HG03460 (cell line): ENCODE data around the gene PTRH2.

Experiments used
- ATAC-seq: cut with Tn5 transposase; IDR thresholded peaks from one replicate; pipeline ENCODE4 v1.9.1; 2021; ENCODE audit not compliant: unreplicated experiment

Gene PTRH2

DNA sequence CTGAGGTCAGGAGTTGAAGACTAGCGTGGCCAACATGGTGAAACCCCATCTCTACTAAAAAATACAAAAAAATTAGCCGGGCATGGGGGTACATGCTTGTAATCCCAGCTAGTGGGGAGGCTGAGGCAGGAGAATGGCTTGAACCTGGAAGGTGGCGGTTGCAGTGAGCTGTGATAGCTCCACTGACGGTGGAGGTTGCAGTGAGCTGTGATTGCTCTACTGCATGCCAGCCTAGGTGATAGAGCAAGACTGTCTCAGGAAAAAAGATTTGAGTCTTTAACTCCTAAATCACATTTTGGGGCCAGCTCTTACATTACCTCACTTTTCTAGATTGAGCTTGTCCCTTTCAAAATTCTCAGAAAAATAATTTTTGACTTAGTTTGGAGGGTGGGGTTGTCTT lies 15.4 kb upstream of the PTRH2 start:
- no peak for ATAC-seq

DNA sequence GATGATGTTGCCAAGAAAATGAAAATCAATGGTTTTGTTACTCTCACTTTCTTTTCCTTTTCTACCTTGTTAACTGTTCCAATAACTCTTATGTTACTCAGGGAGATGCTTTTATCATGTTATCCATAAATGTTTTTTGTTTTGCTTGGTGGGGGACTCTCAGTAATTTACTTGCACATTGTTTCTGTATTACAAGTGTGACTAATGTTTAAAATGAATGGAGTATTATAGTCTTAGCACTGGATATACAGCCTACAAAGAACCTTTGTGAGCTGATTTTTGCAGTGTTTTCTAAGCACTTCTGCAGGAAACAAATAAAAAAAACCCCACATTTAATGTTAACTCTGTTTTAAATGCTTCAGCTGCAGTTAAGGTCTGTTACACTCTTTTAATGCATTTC lies 12.3 kb upstream of the PTRH2 start:
- no peak for ATAC-seq

DNA sequence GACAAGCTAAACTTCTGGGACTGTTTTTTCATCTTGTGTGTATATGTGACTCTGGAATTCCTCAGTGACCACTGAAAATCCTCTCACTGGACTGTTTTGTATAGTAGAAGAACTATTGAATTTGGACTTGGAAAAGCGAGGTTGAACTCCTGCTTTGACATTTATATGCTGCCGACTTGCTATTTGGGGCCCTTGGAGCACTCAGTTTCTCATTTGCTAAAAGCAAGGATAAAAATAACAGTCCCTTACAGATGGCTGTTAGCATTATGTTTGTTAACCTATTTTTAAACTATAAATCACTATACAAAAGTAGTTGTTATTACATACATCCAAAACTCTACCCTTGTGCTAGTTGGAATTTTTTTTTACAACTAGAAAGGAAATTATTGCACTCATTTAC lies 9.2 kb upstream of the PTRH2 start:
- no peak for ATAC-seq

DNA sequence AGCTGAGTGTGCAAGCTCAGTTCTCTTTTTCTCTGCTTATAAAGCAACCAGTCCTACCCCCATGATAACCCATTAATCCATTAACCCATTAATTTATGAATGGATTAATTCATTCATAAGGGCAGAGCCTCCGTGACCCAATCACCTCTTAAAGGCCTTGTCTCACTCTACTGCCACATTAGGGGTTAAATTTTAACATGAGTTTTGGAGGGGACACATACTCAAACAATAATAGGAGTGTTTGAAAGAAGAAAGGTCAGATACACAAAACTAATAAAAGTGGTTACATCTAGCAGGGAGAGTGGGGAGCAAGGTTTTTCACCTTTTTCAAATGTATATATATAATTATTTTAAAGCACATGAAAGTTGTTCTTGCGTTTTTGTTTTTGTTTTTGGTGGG lies 7.0 kb upstream of the PTRH2 start:
- no peak for ATAC-seq

DNA sequence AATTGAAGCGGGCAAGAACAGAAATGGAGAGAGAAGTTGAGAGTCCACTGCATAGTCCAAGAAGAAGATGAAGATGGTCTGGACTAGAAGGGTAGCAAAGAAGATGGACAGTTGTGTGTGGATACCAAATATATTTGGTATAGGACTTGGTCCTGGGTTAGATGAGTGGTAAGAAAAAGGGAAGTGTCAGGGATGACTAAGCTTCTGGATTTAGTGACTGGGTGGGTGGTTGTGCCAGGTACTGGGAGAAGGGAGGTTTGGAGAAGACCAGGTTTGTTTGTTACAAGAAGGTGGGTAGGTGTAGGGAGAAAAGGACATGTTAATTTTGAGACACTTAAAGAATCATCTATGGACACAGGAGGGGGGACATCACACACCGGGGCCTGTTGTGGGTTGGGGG lies 5.6 kb upstream of the PTRH2 start:
- ATAC-seq = no peak

DNA sequence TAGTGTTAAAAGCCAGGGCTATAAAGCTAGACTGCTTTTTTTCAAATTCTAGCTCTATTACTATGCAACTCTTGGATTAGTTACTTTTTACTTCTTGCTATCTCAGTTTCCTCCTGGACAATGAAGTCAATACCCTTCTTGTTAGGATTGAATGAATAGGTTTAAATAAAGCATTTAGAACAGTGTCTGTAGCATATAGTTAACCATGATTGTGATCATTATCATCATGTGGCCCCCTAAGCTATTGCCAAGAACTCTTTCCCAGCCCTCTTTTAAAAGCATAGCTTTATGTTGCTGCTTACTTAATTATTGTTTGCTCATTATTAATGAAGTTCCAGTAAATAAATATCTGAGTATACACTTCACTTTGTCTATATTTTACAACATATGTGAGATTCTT lies 4.7 kb upstream of the PTRH2 start:
- ATAC-seq = no peak

DNA sequence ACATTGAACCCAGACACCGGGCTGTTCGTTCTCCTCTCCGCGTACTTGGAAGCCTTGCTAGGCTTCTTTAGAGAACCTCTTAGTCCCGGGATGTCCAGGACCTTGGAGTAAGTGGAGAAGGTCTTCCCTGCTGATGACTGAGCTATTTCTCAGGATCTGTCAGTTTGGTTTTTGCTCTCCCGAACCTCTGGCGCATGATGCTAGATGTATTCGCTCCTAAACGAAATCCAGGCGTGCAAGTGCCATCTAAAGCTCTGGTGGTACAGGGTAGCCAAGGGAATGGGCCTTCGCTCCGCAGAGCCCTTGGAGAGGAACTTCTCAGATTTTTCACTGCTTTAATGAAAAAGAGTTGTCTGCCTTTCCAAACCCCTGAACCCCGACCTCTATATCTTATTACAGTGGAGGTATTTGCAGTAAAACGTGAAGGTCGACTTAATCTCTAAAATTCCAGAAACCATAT lies 771 bp upstream of the PTRH2 start:
- ATAC-seq = no peak

DNA sequence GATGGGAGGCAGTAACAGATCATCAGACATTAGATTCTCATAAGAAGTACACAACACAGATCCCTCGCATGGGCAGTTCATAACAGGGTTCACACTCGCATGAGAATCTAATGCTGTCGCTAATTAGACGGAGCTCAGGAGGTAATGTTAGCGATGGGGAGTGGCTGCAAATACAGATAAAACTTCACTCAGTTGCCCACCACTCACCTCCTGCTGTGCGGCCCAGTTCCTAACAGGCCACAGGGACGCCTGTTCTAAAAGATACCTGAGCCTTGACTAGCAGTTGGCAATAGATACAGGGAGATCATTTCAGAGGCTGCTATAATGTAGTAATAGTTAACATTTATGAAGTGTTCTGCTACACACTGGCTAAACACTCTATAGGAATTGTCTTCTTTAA lies 4.9 kb downstream of the PTRH2 start:
- ATAC-seq = no peak

DNA sequence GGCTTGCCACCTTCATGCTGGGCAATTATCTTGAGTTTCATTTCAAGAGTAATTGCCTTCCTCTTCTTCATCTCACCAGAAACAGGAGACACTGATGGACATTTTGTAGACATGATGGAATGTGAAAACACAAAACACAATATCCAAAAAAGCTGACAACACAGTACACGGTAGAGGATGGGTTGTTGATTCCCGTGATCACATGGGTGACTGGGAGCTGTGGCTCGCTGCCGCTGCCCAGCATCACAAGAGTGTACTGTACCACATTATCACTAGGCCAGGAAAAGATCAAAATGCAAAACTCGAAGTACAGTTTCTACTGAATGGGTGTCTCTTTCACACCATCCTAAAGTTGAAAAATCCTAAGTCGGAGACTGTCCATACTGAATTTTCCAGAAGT lies 7.4 kb downstream of the PTRH2 start:
- ATAC-seq = no peak

DNA sequence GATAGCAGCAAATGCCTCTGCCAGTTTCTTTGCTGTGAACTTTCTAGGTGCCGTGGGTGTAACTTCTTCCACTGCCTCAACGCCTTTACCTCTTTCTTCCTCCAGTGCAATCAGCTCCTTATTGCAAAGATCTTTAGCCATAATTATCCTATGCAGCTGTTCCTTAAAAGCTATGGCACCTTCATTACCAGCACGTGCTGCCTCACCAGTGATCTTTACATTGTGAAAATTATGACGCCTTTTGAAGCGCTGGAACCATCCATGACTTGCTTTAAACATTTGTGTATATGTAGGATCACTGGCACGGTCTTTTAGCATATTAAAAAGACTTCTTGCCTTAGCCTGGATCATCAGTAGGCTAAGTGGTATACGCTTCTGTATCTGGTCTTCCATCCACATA lies 8.0 kb downstream of the PTRH2 start:
- ATAC-seq = no peak

DNA sequence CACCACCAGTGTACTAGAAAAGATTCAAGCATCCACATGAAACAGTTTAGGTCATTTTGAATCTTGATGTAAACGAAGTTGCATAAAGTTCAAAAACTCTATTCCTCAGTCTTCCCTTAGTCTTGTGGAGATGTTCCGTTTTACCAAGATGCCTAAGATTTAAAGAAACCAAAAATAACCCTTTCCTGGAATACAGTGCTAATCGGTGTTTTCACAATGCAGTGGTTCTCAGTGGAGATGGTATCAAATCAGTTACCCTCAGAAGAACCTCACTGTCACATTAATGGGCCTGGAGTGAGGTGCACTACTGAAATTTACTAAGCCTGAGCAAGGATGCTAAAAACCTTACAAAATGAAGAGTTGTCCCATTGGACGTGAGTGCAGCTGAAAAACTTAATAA lies 9.1 kb downstream of the PTRH2 start:
- no peak for ATAC-seq

DNA sequence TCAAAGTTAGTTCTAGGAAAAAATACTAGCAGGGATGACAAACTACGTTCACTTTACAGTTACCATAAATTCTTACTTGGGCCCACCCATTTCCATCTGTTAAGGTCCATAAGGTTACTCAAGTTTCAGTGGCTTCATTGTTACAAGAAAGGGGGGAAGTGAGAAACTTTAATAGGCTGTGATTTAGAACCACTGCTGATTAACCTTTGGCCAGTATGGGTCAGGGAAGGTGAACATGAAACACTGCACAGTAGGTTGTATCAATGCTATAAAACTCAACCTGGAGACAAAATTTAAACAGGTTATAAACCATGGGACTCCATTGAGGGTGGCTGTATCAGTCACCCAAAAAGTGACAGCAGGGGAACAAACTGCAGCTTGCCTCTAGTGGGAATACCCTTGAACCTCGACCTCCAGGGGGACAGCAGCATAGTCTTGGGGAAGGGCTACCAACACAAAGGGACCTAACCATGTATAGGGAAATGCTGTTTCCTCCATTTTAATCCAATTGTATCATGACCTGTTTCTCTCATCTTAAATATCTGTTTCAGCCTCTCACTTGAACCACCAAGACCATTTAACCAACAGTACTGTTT lies 10.4 kb downstream of the PTRH2 start:
- no peak for ATAC-seq

DNA sequence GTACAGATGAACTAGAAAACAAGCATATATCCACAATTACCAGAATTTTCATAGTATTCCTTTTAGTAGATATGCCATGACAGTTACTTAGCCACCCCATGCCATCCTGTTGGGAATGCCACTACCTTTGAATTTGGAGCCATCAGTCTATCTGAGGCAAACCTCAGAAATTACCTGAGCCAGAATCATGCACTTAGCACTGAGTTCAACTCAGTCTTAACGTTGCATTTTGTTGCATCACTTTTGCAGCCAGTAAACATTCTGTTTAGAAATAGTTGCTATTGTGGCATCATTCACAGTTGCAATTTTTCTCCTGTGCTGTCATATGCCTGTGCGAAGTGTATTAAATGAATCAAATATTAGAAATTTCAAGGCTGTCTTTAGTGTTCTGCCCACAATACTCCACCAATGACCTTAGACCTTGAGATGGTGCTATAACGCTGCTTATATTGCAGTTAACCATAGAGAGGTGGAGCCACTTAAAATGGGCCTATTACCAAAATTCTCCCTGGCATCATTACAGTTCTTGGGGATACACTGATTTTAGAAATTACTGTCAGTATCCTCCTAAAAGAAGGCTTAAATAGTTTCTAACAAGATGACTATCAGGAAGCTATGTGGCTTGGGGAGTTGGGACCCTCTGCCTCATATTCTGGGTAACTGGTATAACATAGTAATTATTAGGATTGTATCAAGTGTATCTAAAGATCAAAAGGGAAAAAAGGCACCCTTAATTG lies 11.1 kb downstream of the PTRH2 start:
- no peak for ATAC-seq

DNA sequence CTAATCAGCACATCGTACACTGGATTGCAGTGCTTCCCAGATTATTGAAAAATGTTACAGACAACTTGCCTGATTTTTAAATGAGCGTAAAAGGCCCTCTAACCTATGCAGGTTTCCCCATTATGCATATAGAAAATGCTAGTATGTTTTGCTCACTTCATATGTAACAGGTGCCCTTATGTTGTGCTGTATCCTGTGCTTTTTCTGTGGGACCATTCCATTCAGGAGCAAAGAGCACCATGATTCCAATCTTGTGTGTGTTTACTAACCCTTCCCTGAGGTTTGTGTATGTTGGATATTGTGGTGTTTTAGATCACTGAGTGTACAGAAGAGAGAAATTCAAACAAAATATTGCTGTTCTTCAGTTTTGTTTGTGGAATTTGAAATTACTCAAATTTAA lies 12.9 kb downstream of the PTRH2 start:
- no peak for ATAC-seq

DNA sequence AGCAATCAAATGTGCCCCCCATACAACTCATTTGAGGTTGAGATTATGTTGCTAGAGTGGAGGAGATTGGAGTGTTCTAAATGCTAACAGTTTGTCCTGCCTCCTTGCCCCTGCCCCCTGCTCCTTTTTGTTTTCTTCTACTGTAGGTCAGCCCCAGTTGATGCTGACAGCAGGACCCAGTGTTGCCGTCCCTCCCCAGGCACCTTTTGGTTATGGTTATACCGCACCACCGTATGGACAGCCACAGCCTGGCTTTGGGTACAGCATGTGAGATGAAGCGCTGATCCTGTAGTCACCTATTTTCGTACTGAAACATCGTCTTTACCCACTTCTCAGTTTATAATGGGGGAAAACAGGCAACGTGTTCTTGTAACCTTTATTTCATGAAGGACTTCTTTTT lies 13.6 kb downstream of the PTRH2 start:
- ATAC-seq = no peak

DNA sequence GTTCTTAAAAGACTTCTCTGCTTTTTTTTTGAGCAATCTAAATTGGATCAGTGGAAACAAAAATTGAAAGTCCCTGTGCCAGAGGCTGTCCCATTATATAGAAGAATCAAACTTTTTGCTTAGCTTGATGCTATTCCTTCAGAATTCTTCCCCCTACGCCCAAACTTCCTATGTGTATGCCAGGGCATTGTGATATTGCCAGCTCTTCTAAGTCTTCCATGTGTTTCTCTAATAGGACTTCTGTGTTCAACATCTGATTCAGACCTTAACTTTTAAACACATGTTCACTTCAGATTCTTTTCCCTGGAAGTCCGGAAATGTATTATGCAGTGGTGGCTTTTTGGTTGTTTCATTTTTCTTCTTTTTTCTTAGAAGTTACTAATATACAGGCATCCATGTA lies 18.7 kb downstream of the PTRH2 start:
- ATAC-seq = no peak

DNA sequence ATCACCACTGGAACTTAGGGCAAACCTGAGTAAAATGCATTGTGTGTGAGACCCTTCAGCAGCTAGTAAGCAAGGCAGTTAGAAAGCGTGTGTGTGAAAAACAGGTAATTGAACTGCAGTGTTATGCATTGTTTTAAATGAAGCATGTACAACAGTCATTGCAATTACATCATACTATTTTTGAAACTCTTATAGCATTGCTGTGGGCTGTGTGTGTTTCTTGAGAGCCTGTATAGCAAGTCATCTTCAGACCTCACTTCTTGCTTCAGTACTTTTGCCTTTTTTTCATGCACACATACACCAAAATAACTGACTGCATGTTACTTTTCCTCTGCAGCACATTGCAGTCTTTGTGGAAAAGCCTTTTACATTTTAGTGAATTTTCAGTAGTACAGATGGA lies 19.2 kb downstream of the PTRH2 start:
- no peak for ATAC-seq

DNA sequence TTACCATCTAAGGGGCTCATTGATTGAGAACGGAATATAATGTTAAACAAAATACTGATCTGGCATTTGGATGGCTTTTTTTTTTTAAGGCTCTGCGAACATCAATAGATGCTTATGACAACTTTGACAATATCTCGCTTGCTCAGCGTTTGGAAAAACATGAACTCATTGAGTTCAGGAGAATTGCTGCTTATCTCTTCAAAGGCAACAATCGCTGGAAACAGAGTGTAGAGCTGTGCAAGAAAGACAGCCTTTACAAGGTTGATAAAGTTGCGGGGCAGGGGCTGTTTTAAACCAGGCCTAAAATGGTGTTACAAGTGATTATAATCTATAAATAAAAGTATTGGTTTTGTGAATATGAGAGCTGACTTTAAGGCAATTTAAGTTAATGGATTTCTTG lies 22.3 kb downstream of the PTRH2 start:
- ATAC-seq = no peak

DNA sequence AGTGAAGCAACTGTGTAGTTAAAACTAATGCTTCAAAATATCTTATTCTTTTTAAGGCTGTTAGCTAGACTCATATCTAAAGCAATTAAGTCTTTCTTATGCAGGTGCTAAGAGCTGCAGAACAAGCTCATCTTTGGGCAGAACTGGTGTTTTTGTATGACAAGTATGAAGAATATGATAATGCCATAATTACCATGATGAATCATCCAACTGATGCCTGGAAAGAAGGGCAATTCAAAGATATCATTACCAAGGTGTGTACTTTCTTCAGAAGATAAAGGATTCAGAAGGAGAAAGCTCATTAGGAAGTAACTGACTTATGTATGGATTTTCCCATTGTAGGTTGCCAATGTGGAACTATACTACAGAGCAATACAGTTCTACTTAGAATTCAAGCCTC lies 23.9 kb downstream of the PTRH2 start:
- ATAC-seq = no peak

DNA sequence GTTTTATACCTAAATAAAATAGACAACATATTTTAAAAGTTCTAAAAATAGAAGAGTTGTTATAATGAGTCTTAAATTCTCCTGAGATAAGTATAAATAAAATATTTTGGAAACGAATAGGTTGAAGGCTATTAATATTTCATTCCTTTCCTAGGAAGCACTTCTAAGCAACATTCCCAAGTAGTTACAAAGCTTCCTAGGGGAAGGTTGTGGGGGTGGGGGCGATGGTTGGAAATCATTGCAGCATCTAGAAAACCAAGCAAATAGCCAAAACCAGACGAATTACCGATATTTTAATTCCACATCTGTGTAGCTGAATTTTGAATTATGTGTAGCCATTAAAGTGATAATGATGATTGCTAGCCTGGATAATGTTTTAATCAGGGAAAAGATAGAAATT lies 26.9 kb downstream of the PTRH2 start:
- no peak for ATAC-seq

DNA sequence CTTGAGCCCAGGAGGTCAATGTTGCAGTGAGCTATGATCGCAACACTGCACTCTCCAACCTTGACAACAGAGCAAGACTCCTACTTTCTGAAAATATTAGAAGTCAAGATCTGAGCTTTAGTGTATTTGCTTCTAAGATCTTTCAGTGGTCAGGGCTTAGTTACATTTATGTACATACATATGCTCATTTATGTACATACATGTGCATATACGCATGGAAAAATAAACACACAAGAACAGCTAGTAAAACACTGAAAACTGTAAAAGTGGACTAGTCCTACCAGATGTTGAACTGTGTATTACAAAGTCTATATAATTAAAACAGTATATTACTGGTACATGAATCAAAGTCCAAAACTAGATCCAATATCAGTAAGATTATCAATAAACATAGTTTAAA lies 28.3 kb downstream of the PTRH2 start:
- no peak for ATAC-seq

DNA sequence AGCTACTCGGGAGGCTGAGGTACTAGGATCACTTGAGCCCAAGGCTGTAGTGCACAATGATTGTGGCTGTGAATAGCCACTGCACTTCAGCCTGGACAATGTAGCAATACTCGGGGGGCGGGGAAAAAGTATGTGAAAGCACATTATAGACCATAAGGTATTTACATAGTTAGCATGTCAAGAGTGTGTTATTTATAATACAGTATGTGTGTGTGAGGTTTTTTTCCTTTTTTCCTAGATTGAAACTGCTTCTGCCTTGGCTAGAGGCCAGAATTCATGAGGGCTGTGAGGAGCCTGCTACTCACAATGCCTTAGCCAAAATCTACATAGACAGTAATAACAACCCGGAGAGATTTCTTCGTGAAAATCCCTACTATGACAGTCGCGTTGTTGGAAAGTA lies 30.5 kb downstream of the PTRH2 start:
- ATAC-seq = no peak

DNA sequence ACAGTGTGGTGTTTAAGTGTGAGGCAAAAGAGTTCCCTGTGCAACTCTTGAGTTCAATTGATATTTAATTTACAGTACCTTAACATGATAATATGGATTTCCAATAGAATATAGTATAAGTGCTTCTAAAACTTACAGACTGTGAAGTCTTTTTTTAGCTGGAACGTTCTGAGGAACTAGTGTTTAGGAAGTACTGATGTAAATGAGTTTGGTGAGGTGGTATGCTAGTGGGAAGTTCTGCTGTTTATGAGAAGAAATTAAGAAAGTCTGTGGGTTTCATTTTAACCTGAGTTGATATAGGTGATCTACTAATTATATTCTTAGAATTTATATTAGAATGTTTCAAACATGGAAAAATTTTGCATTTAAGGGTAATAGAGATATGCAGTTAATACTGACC lies 32.0 kb downstream of the PTRH2 start:
- ATAC-seq = no peak
